CD4-positive, alpha-beta T cell treated with Interleukin-15 for 4 hours (primary cell): ENCODE measurements around the gene AGBL4.
"Not testable (repeated sequence)": the region's sequence is repeated elsewhere in the genome, so short reads cannot be mapped to it uniquely, and the experiment has no call there.

Experiments
- DNase-seq: peaks from one replicate; pipeline ENCODE4 v3.0.0-alpha.2; 2020; ENCODE audit warnings: low spot score

AGBL4 gene

DNA sequence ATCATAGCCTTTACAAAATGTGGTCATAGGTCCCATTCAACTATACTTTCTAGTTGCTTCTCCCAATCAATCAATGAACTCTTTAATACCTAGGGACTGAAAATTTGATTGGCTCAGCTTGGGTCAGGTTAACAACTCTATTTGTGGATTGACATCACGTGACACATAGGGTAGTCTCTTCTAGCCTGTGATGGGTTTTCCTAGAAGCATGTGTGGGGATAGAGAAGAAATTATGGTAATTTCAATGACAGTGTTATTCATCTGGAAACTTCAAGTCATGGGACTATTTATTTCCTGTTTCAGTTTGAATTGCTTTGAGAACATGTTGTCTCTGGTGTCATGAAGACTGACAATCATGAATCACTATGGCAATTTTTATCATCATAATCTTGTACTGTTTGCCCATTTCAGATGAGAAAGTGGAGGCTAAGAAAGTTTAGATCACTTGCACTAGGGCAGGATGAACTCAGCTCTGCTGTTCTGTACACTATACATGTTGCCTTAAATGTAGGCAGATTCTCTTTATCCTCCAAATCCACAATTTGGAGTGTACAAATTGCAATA is 717.2 kb downstream of the AGBL4 start:
- no peak for DNase-seq

DNA sequence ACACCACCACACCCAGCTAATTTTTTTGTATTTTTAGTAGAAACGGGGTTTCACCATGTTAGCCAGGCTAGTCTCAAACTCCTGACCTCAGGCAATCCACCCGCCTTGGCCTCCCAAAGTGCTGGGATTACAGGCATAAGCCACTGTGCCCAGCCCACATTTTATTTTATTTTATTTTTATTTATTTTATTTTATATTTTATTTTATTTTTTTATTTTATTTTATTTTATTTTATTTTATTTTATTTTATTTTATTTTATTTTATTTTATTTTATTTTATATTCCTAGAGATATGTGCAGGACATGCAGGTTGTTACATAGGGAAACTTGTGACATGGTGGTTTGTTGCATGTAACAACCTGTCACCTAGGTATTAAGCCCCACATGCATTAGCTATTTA is 721.4 kb downstream of the AGBL4 start:
- DNase-seq, result not testable (repeated sequence)

DNA sequence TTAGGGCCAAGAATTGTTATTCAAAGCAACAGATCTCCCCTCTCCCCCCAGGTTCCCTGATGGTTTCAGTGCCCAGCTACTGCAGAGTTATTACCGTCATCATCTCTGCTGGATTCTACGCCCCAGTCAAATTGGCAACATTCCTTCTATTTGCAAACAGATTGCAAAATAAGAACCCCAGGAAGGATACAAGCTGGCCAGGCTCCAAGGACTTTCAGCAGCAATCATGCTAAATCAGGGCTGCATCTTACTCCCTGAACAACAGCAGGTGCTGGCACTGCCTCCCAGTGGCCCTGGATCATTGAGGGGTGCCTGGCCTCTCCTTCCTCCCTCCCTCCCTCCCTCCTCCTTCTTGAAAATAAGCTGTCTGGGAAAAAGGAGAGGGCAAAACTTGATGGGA is 725.5 kb downstream of the AGBL4 start:
- DNase-seq, result no peak

DNA sequence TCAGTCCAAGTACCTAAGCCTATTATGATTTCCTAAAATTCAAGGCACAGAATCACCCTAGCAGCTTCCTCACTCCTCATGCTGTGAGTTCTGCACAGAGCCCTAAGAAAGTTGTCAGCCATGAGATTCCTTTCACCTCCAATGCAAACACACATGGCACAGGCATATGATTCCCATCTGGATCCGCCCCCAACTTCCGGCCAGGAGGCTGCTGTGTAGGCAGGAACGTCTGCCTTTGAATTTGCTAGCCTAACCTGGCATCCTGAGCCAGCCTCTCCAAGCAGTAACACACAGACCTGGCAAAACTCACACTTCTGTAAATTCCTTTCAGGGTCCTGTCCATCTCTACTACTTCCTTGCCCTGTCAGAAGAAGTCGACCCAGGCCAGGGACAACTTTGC is 726.0 kb downstream of the AGBL4 start:
- no peak for DNase-seq

DNA sequence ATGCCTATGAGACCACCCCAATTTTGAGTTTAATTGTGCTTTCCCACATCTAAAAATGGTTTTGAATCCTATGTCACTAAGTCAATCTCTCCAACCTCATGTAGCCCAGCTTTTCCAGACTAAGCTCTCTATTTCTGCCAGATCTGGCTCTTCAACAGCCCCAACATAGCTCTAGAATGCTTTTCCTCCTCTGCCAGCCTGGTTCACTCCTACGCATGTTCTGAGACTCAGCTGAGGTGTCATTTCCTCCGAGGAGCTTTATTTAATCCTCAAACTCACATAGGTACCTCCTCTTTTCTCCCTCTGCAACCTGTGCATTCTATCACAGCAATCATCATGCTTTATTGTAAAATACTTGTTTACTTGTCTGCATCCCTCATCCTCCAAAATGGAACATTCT is 729.2 kb downstream of the AGBL4 start:
- no peak for DNase-seq

DNA sequence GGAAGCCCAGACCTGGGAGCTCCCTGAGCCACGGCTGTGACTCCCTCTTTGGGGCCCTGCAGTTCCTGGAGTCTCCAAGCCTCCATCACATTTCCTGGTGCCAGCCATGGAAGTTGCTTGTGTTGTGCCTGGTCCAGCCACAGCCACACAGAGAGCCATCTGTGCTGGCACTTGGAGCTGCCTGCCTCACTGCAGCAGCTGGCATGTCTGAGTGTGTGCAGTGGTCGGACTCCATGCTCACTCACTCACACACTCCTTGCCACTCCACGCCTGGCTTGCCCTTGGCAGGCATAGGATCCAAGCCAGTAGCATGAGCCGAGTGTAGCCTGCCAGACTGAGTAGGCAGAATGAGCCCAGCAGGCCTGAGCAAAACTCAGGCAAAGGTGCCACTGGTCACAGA is 730.7 kb downstream of the AGBL4 start:
- DNase-seq, result no peak

DNA sequence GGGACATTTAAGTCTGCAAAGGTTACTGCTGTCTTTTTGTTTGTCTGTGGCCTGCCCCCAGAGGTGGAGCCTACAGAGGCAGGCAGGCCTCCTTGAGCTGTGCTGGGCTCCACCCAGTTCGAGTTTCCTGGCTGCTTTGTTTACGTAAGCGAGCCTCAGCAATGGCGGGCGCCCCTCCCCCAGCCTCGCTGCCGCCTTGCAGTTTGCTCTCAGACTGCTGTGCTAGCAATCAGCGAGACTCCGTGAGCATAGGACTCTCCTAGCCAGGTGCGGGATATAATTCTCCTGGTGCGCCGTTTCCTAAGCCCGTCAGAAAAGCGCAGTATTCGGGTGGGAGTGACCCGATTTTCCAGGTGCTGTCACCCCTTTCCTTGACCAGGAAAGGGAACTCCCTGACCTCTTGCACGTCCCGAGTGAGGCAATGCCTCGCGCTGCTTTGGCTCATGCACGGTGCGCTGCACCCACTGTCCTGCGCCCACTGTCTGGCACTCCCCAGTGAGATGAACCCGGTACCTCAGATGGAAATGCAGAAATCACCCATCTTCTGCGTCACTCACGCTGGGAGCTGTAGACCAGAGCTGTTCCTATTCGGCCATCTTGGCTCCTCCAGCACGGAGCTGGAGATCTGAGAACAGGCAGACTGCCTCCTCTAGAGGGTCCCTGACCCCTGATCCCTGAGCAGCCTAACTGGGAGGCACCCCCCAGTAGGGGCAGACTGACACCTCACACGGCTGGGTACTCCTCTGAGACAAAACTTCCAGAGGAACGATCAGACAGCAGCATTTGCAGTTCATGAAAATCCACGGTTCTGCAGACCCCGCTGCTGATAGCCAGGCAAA is 766.3 kb downstream of the AGBL4 start:
- not testable (repeated sequence) for DNase-seq

DNA sequence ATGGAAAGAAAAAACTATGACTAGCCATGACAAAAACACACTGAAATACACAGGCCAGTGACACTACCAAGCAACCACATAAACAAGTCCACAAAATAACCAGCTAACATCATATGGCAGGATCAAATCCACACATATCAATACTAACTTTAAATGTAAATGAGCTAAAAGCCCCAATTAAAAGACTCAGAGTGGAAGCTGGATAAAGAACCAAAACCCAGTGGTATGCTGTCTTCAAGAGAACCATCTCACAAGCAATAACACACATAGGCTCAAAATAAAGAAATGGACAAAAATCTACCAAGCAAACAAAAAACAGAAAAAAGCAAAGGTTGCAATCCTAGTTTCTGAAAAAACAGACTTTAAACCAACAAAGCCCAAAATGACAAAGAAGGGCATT is 770.8 kb downstream of the AGBL4 start:
- no peak for DNase-seq

DNA sequence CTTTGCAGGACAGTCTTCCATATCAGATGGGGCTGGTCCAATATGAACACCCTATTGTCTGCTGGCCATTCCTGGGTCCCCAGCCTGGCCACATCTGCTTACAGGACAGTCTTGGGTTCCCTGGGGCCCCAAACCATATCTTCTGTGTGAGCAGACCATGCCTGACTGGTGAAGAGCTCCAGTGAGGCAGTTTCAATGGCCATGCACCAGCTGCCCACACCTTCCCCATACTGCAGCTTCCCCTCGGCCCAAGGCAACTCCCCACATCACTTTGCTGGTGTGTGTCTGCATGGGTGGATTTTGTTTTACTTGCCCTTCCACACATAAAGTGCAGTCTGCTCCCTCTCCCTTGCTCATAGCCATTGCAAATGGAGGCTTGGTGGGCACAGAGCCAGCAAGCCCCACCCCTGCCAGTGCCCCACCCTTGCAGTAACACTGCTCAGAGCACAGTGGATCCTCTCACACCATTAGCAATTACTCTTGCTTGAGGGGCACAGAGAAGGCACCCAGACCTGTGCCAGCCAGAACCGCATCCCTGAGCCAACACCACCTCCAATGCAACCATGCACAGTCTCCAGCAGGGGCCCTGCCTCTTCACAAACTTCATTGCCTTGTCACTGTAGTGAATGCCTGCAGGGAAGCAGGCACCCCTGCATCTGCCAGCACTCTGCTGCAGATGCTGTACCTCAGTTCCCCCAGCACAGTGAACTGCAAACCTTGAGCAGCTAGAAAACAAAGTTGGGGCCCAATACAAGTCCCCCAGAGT is 772.6 kb downstream of the AGBL4 start:
- DNase-seq, result no peak

DNA sequence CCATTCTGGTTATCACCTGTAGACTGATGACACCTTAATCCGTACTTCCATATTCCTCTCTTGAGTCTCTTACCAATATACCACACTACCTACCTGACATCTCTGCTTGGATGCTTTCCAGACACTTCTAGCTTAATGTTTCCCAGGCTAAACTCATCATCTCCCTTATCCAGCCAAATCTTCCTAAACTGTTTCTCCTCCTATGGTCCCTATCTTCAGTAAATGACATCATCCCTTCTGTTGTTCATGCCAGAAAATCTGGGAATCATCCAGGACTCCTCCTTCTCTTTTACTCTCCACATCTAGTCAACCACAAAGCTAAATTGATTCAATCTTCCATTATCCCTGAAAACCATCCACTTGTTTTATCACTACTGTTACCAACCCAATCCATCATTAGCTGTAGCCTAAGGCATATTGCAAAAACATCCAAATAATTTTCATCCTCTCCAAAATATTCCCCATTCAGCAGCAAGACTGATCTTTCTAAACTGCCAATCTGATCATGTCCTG is 783.0 kb downstream of the AGBL4 start:
- no peak for DNase-seq

DNA sequence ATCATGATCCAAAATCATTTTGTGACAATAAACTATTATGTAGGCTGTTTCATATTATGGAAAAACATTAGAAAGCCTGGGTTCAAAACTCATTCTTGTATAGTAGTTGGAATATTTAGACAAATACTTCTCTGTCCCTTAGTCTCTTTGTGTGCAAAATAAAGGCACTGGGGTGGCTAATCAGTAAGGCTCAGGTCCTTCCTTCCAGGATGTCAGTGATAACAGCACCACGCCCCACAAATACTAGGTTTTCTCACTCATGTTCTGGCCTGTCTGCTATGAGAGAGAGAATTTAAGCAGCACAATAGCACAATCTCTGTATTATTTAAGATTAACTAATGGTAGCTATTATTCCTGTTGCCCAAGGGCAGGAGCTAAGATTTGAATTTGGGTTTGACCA is 788.8 kb downstream of the AGBL4 start:
- no peak for DNase-seq

DNA sequence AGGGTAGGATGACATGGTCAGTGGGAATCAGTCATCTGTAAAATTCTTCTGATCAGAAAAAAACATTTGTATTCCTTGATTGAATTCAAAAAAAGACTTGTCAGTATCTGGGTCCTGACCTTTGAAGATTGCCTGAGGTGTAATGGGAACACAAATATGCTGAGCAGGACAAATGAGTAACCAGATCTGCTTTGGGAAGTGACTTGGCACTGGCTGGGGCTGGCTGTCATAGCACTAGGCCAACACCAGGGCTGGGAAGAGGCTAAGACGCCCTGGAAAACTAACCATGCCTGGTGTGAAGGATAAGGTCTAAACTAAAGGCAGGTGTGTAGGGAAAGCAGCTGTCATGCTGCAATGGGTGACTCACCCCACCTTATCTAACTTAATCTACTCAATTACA is 794.2 kb downstream of the AGBL4 start:
- DNase-seq, result no peak

DNA sequence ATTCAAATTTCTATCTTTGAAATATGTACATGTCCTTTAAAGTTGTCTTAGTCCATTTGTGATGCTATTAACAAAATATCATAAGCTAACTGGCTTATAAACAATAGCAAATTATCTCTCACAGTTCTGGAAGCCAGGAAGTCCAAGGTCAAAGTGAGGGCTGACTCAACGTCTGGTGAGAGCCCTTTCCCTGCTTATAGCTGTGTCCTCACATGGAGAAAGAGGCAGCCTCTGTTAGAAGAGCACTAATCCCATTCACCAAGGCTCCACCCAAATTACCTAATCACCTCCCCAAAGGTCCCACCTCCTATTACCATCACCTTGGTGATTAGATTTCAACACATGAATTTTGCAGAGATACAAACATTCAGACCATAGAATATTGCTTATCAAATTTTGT is 797.0 kb downstream of the AGBL4 start:
- DNase-seq, result no peak

DNA sequence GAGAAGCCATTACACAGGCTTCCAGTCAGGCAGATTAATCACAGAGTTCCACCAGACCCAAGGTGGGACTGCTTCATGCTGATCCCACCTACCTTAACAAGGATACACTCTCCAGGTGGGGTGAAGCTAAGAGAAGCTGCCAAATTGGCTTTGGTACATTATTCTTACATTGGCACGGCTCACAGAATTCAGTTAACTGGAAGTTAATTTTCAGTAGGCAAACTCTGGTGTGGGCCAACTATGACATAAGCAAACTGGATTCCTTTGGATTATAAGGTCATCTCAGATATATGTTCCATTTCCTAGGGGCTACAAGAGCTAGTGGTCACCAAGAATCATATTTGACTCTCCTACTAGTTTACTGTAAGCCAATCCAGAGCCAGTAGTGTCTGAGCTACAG is 798.3 kb downstream of the AGBL4 start:
- no peak for DNase-seq

DNA sequence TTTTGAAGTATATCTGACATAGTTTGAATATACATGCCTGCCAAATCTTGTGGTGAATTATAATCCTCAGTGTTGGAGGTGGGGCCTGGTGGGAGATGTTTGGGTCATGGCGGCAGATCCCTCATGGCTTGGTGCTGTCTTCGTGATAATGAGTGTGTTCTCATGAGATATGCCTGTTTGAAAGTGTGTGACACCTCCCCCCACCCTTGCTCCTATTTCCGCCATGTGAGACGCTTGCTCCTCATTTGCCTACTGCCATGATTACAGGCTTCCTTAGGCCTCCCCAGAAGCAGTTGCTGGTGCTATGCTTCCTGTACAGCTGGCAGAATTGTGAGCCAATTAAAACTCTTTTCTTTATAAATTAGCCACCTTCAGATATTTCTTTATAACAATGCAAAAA is 810.5 kb downstream of the AGBL4 start:
- no peak for DNase-seq

DNA sequence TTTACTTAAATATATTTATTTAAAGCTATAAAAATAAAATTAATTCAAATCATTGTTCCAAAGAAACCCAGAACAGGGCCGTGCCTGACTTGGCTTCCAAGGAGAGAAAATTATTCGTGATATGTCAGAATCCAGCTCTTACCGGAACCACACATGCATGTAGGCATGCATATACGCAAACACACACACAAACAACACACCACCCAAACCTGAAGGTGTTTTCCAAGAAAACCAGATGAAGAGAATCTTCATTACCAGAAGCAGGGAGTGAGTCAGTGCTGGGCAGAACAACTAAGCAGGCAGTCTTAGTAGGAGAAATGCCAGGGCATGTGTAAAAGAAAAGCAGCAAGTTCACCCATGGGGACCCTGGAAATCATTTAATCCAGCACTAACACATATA is 815.0 kb downstream of the AGBL4 start:
- DNase-seq, result no peak

DNA sequence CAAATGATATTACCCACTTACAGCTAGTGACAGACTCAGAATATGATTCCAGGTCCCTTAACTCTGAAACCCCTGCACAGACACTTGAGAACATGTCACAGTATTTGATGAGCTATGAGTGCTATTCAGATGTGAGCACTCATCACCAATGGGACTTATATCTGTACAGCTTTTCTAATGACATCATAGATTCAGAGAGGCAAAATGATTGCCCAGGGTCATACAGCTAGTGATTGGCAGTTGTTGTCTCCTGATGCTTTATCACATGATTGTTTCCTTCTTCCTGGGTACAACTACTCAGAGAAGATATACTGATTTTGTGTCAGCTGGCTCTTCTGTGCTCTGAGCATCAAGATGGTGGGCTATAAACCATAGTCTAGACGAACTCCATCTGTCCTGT is 819.0 kb downstream of the AGBL4 start:
- no peak for DNase-seq

DNA sequence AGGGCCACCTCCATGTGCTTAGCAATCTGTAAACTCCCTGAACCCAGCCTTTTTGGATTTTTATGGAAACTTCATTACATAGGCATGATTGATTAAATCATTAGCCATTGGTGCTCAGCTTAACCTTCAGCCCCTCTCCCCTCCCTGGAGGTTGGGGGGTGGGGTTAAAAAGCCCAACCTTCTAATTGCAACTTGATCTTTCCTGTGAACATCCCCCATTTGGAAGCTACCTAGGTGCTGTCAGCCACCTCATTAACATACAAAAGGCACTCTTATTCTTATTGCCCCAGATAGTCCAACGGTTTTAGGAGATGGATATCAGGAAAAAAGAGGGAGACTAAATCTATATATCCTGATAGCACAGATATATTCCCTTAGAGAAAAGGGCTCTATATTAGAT is 823.0 kb downstream of the AGBL4 start:
- DNase-seq, result no peak

DNA sequence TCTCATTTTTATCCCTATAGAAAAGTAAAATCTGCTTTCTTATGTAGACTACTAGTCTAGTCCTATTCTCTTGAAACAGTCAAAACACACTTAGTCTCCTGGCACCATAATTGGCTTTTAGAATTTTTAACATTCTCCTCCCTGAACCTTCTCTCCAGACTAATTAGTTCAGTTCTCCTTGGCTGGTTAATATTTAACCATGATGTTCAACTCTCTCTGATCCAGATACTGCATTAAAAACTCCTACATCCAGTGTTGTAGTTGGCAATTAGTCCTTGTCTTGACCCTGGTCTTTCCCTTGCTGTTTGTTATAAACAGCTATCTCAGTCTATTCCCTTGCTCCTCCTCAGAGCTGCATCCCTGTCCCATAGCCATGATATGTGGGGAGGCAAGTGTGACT is 824.2 kb downstream of the AGBL4 start:
- DNase-seq, result no peak

DNA sequence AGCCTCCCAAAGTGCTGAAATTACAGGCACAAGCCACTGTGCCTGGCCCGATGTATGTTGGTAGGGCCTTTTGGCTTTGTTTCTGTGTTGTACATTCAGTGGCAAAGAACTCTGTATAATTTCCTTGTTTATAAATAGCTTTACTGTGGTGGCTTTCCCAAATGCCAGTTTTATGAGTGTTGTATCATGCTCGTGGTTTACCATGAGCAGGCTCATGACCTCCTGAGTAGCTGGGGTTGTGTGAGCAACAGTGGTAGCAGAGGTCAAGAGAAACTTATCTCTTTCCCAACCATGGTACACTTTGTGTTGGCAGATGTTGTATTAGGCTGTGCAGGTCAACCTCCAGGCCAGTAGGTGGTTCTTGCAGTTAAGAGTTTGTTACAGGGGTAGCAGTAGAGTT is 826.7 kb downstream of the AGBL4 start:
- no peak for DNase-seq

DNA sequence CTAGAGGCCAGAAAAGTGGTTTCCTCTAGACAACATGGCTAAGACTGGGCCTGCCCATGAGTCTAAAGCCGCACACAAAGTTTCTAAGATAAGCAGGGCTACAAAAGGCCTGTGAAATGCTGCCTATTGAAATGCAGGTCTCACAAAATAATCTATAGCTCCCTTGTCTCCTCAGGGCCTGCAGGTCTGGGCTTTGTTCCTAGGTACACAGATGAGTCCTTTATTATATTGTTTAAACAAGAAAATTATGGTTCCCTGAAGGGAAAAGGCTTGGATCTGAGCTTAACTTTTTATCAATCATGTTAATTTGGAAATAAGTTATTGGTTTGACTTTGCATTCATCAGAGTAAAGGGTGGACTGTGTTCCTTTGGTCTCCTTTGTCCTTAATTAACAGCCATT is 833.6 kb downstream of the AGBL4 start:
- DNase-seq, result no peak

DNA sequence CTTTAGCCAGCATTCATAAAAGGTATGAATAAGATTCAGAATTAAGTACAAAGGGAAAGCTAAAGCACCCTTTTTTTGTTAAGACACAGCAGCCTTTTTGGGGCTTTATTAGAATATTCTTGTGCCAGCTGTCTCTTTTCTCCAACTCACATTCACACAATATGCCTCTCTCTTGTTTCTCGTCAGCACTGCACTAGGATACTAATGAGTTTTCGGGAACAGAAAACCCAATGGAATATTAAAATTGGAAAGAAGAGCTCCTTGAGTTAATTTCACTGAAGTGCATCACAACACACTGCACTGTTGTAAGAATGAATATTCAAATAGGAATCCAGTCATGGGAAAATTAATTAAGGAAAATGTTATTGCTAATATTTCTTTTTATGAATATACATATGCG is 836.7 kb downstream of the AGBL4 start:
- DNase-seq, result no peak

DNA sequence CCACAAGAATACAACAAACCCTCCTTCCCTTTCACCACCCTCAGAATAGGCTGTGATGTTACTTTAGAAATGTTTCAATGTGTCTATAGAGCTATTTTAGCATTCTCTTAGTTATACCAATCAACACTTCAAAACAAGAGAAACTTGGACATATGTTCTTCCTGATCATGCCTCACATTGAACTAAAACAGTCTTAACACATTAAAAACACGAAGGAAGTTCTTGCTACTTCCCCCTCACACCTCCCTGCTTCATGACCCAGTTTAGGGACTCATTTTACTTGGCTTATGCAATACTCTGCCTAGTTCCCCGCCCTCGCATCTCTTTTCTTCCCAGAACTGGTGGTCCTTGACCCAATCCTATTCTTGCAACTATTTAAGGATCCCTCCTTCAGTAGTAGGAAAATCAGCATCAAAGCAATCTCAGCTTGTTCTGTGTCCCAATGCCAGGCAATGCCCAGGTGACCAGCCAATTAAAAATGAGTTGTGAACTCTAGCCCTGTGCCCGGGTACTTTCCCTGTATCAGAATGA is 838.2 kb downstream of the AGBL4 start:
- DNase-seq, result no peak
